Adipose tissue (tissue), 3 donors: ENCODE results near the gene GLTPD2. TPM values are rescaled to one million over a fixed set of nuclear protein-coding genes. Genes with fewer than 3 reads are reported as not detected.

ENCODE experiments used
- H3K27ac ChIP-seq: one replicate; pipeline ENCODE4 v1.5.1; 2013; ENCODE audit warnings: low read depth, low read length
- WGBS, 3 donors: extraction: QIAGEN DNeasy Blood & Tissue Kit; methylation state at CpG; one replicate each; pipeline ENCODE4 v1.1.7; 2013; 5-methylcytosine and 5-hydroxymethylcytosine counted together
- polyA plus RNA-seq, 3 donors: library from polyadenylated mRNA; stranded (reverse); fragments of 200-250 nt; gene quantifications; one replicate each; pipeline ENCODE4 v1.2.3, GENCODE V29; 2013
- donor health status: healthy with polysubstance abuse.
- donor health status: Bipolar disorder and iron deficiency.
- donor health status: healthy.

GLTPD2 gene
- polyA plus RNA-seq, 3 donors = 0.12 TPM; not detected in 2

DNA sequence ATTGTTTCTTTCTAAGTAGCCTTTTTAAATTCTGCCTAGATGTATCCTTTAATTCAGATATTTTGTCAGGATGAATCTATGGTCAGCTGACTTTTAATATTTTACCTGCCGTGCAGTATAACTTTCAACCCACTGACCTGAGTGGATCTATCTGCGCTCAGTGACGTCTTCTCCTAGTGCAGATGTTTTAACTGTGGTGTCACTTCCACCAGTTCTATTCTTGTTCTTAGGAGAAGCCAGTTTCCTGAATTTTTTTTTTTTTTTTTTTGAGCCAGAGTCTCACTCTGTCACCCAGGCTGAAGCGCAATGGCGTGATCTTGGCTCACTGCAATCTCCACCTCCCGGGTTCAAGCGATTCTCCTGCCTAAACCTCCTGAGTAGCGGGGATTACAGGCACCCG lies 22.0 kb upstream of the GLTPD2 start:
- H3K27ac ChIP-seq = no peak overlapping the region
- WGBS, 3 donors = 72 to 87% (median 72%) methylated on average over 9 of the region's 9 CpGs

DNA sequence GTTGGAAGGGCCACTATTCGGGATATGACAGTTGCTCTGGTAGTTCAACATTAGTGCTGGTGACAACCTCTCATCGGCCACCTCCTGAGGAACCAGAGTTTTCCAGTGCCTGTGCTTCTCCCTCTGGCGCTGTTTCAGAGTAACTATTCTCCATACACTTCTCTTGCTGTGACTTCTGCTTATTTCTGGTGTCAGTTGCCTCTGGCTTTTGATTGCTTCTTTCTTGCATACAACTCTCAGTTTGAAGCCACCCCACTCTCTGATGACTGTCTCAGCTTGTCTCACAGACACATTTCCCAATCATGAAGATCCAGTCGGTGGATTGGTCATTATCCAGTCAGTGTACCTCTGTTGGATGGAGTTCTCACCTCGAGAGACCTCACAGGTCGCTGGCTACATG lies 20.5 kb upstream of the GLTPD2 start:
- 77 to 81% (median 81%) methylated on average over 6 of the region's 6 CpGs for WGBS, 3 donors
- H3K27ac ChIP-seq = no peak overlapping the region

GRCh38 chr17:4769628-4770027 lies 19.1 kb upstream of the GLTPD2 start:
- WGBS, 3 donors = 90 to 98% (median 90%) methylated on average over 2 of the region's 2 CpGs

DNA sequence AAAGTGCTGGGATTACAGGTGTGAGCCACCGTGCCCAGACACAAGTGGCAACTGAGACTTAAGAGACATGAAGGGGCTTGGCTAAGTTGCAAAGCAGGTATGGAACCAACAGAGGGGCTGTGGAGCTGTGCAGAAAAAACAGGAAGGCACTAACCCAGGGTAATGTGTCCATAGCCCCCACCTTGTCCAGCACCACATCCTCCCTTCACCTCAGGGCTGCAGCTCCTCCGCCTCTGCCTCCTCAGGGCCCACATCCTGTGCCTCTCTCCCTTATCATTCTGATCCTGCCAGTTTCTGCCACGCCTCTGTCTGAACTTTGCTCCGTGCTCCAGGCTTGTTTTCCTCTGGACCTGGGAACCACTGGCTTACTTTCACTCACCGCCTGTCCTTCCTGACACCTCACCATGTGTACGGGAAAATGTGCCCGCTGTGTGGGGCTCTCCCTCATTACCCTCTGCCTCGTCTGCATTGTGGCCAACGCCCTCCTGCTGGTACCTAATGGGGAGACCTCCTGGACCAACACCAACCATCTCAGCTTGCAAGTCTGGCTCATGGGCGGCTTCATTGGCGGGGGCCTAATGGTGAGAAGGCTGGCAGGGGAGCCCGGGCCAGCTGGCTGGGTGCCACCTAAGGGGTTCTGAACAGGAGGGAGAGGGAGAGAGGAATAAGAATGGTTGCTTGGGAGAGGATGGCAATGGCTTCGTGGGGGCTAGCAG lies 17.1 kb upstream of the GLTPD2 start, which contains the start of gene TM4SF5:
TM4SF5 (plus strand) TSS at position 368 of the 716 bp plus-strand sequence; CDS start at position 405, 37 bp downstream.
- H3K27ac ChIP-seq = no peak within 1 kb of the TSS
- WGBS, 3 donors = 33 to 63% (median 58%) methylated on average over 13 of the region's 13 CpGs

More at GRCh38 chr17:4769628-4770027, 19.1 kb upstream of the GLTPD2 start:
- H3K27ac ChIP-seq = no peak overlapping the region

GRCh38 chr17:4772235-4772613 lies 16.5 kb upstream of the GLTPD2 start:
- 71 to 79% (median 75%) methylated on average over 10 of the region's 10 CpGs for WGBS, 3 donors
- no peak overlapping the region for H3K27ac ChIP-seq

GRCh38 chr17:4777969-4778760 lies 10.6 kb upstream of the GLTPD2 start:
- WGBS, 3 donors = 62 to 76% (median 75%) methylated on average over 9 of the region's 9 CpGs
- H3K27ac ChIP-seq = no peak overlapping the region

DNA sequence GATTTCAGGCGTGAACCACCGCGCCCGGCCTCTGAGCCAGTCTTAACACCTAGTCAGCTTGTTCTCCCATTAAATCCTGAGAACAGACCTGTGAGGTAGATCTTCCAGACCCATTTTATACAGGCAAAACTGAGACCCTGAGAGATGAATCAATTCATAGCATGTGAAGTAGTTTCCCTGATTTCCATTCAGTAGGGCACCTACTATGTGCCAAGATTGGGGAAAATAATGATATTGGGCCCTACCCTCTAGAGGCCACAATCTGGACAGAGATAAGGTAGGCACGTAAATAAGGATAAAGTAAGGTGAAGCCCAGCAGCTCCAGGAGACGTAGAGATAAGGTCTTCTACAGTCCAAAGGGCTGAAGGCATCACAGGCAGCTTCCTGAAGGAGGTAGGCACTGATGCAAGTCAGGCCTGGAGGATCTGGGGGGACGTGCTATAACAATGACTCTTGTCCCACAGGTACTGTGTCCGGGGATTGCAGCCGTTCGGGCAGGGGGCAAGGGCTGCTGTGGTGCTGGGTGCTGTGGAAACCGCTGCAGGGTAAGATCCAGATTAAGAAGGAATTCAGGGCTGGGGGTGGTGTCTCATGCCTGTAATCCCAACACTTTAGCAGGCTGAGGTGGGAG lies 8.3 kb upstream of the GLTPD2 start:
- 71 to 87% (median 79%) methylated on average over 11 of the region's 11 CpGs for WGBS, 3 donors
- no peak overlapping the region for H3K27ac ChIP-seq

DNA sequence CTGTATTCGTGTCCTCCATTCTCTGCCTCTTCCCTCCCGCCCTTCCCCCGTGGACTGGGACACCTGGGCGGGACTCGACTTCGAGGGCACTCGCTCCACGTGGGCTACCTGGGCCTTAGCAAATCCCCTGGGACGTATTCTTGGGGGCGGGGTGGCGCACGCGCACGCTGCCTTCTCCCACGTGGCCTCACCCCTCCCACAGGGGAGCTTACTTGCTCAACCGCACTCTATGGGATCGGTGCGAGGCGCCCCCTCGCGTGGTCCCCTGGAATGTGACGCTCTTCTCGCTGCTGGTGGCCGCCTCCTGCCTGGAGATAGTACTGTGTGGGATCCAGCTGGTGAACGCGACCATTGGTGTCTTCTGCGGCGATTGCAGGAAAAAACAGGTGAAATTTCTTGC lies 6.1 kb upstream of the GLTPD2 start:
- WGBS, 3 donors = 26 to 33% (median 28%) methylated on average over 23 to 28 of the region's 28 CpGs
- H3K27ac ChIP-seq = no peak overlapping the region

GRCh38 chr17:4785311-4786105 lies 3.3 kb upstream of the GLTPD2 start:
- WGBS, 3 donors = 11 to 13% (median 12%) methylated on average over 61 of the region's 61 CpGs
- no peak overlapping the region for H3K27ac ChIP-seq

GRCh38 chr17:4786106-4786511 lies 2.7 kb upstream of the GLTPD2 start, which contains the start of gene VMO1:
Gene VMO1, minus strand, starts transcription at chr17:4786364. Its CDS starts 12 bp downstream, at chr17:4786352.
- WGBS, 3 donors = 4 to 8% (median 4%) methylated on average over 24 of the region's 24 CpGs
- H3K27ac ChIP-seq = no peak within 1 kb of the TSS

- WGBS, 3 donors = 10 to 19% (median 10%) methylated on average over 6 of the region's 6 CpGs
- H3K27ac ChIP-seq = no peak overlapping the region
These were observed 2.2 kb upstream of the GLTPD2 start for GRCh38 chr17:4786516-4786915.

DNA sequence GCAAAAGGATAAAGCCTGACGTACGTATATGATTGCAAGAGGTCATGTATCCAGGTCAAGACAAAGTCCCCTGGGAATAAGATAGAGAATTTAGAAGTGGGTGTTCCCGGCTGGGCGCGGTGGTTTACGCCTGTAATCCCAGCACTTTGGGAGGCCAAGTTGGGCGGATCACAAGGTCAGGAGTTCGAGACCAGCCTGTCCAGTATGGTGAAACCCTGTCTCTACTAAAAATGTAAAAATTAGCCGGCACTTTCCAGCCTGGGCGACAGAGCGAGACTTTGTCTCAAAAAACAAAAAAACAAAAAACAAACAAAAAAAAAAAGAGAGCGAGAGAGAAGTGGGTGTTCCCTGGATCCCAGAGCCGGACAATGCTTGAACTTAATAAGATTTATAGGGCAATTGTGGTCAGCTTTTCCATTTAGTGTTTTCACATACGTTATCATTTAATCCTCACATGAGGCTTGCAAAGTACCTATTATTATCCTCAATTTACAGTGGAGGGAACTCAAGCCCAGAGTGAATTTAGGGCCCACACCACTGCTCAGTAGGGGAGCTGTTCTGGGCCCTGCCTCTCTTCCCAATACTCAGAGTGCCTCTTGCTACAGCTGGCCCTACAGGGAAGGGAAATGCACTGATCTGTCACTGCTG lies 481 bp upstream of the GLTPD2 start:
- H3K27ac ChIP-seq = no peak overlapping the region
- 76 to 85% (median 78%) methylated on average over 14 of the region's 14 CpGs for WGBS, 3 donors

- WGBS, 3 donors = 0% methylated on average over 23 to 25 of the region's 25 CpGs
- H3K27ac ChIP-seq = peak overlapping the region; percentile 68
These were observed 862 bp downstream of the GLTPD2 start for GRCh38 chr17:4789701-4789950.

DNA sequence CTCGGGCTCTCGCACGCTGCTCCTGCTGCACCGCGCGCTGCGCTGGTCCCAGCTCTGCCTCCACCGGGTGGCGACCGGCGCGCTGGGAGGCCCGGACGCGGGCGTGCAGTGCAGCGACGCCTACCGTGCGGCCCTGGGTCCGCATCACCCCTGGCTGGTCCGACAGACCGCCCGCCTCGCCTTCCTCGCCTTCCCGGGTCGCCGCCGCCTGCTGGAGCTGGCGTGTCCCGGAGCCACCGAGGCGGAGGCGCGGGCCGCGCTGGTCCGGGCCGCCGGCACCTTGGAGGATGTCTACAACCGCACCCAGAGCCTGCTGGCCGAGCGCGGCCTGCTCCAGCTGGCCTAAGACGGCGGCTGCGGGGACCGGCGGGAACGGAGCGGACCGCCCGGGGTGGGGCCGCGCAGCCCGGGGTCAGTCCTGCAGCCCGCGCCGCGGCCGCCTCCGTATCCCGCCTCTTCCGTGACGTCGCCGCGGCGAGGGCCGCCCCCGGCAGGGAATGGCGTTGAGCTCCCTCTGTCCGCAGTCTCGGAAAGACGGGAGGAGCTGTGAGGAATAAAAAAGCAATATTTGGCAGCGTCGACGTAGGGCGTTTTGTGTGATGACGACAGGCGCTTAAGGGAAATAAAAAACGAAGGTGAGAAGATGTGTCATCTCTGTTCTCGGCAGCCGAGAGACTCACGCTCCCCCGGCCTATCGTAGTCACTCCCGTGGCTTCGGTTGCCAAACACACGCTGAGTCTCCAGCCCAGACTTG lies 1.4 kb downstream of the GLTPD2 start:
- peak overlapping the region; percentile 68 for H3K27ac ChIP-seq
- WGBS, 3 donors = 0% methylated on average over 61 to 91 of the region's 91 CpGs

DNA sequence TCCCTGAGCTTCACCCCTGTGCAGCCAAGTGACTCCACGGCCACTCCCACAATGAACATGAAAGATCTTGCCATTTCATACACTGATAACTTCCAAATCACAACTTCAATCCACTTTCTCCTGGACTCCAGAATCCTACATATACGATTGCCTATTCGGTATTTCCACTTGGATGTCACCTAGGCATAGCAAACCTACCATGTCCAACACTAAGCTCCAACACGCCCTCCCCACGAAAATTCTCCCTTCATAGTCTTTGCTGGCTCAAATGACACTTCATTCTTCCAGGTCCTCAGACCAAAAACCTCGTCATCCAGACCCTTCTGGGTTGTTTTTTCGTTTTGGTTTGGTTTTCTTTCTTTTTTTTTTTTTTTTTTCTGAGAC lies 1.9 kb downstream of the GLTPD2 start:
- WGBS, 3 donors = 30 to 57% (median 41%) methylated on average over 7 of the region's 7 CpGs
- no peak overlapping the region for H3K27ac ChIP-seq

DNA sequence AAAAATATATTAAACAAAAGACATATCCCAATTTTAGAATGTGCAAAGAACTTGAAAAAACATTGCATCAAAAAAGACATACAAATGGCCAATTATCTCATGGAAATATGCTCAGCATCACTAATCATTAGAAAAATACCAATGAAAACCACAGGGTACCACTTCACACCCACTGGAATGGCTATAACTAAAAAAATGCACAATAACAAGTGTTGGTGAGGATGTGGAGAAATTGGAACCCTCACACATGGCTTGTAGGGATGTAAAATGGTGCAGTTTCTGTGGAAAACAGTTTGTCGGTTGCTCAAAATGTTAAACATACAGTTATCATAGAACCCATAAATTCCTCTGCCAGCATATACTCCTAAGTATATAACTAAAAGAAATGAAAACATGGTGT lies 6.4 kb downstream of the GLTPD2 start:
- WGBS, 3 donors = 98 to 100% (median 100%) methylated on average over 1 of the region's 1 CpG
- no peak overlapping the region for H3K27ac ChIP-seq

DNA sequence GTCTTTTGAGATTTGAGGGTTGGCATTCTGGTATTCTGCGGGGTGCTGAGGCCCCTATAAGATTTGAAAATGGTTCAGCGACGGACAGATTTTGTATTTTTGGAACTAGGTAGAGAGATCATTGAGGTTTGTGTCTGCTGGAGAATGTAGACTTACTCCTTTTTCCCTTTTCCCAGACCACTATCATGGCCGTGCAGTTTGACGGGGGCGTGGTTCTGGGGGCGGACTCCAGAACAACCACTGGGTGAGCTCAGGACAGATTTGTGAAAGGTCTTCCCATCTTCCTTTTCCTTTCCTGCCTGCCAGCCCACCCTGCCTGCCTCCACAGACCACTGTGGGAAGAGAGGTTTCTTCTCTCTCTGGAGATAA lies 7.8 kb downstream of the GLTPD2 start:
- H3K27ac ChIP-seq = no peak overlapping the region
- 1 to 2% (median 1%) methylated on average over 7 of the region's 7 CpGs for WGBS, 3 donors
